MM.1S (cell line): ENCODE results near the gene MYOZ3.

ENCODE experiments used
- EZH2phosphoT487 ChIP-seq: fragments of 300-600 bp; sonication (generic); IDR thresholded peaks from 2 replicates; pipeline ENCODE4 v1.6.1; 2018; ENCODE audit warnings: antibody characterized with exemption, low read length
- TF ChIP-seq, protein P1 (sequence below): fragments of 300-600 bp; sonication (generic); IDR thresholded peaks from 2 replicates; pipeline ENCODE4 v1.5.1; 2016; ENCODE audit warnings: antibody characterized with exemption, low read length, mixed read lengths

DNA sequence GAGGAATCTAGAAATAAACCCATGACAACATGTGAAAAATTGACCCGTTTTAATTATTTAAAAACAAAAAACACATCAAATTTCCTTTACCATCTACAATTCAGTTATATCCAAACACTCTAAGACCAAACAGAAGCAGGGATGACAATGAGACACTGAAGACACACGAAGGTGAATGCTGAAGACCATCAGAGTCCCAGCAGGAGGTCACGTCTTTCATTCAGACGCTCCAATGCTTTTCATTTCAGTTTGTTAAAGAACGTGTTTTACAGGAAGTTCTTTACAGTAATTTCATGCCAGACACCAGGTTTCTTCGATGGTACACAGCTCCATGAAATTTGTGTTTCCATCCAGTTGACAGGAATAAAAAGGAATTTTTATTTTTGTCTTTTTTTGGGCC lies 29.7 kb downstream of the MYOZ3 start:
- TF ChIP-seq EZH2phosphoT487: no peak
- TF ChIP-seq, protein P1, sequence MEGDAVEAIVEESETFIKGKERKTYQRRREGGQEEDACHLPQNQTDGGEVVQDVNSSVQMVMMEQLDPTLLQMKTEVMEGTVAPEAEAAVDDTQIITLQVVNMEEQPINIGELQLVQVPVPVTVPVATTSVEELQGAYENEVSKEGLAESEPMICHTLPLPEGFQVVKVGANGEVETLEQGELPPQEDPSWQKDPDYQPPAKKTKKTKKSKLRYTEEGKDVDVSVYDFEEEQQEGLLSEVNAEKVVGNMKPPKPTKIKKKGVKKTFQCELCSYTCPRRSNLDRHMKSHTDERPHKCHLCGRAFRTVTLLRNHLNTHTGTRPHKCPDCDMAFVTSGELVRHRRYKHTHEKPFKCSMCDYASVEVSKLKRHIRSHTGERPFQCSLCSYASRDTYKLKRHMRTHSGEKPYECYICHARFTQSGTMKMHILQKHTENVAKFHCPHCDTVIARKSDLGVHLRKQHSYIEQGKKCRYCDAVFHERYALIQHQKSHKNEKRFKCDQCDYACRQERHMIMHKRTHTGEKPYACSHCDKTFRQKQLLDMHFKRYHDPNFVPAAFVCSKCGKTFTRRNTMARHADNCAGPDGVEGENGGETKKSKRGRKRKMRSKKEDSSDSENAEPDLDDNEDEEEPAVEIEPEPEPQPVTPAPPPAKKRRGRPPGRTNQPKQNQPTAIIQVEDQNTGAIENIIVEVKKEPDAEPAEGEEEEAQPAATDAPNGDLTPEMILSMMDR: no peak
